OCI-LY7 (cell line): Measurements from ENCODE around the gene VIL1.

Source experiments
- CTCF ChIP-seq: fragments of 200-600 bp; sonication (generic); conservative IDR thresholded peaks from 2 replicates; pipeline ENCODE4 v1.5.1; 2014; ENCODE audit warnings: mild to moderate bottlenecking, antibody characterized with exemption, low read length, moderate library complexity, mixed read lengths
- EZH2phosphoT487 ChIP-seq: fragments of 200-600 bp; sonication (generic); IDR thresholded peaks from 2 replicates; pipeline ENCODE4 v1.6.1; 2018; ENCODE audit warnings: low read depth, borderline replicate concordance, mild to moderate bottlenecking, mixed run types, antibody characterized with exemption, low read length, moderate library complexity, mixed read lengths

DNA sequence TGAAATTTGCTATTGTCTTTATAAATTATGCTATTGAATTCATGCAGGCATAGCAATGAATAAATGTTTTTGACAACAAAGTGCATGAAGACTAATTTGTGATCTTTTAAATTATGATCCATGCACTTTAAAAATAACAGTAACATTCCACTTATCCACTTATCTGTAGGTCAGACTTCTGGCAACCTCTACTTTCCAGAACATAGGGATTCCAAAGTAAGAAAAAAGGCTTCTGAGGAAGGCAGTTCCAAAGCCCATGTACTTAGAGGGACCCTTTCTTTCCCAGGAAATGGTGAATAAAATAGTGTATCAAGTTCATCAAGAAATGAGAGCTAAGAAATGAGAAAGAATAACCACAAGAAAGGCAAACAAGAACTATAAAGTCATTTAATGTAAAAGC, 58.3 kb downstream of the VIL1 start:
- TF ChIP-seq CTCF (no peak), EZH2phosphoT487 (no peak)
